Astrocyte of the hippocampus (primary cell): ENCODE data around the gene RASGRP2.

Source experiments
- DNase-seq: peaks from one replicate; pipeline ENCODE4 v3.0.0; 2011; ENCODE audit warnings: low read depth, low spot score

The RASGRP2 gene

GRCh38 chr11:64771861-64772260, 27.9 kb upstream of the RASGRP2 start:
- DNase-seq = no peak

- DNase-seq = no peak
These were observed 26.2 kb upstream of the RASGRP2 start for GRCh38 chr11:64770120-64770519.

DNA sequence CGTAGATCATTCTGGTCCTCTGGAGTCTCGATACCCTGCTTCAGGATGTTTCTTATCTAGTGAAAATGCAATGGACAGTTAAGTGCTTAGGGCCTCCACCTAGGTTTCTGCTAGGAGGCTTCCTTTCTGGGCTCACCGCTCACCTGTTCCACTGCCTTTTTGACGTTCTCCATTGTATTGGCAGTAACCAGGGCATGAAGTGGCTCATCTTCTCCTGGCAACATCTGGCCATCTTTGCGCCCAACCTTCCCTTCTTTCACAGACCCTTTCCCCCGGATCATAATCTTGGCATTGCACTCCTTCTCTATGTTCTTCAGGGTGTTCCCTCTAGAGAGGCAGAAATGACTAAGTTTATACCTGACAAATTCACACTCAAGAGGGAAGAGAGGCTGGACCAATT, 25.3 kb upstream of the RASGRP2 start:
- no peak for DNase-seq

DNA sequence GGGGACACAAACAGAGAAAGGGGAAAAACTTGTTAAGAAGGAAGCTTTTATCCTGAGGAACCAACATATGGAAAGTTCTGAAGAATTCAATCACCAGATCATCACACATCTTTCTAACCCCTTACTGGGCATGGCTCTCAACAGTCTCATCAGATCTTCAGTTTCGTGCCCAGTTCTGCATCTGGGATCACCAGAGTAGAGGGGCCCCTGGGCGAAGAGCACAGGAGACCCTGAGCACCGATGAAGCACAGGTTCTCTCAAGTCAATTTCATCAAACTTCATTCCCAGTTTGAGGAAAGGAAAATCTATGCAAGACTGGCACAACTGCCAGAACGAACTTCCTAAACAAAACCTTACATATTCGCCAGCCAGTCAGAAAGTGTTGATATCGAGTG, 24.4 kb upstream of the RASGRP2 start:
- no peak for DNase-seq

- DNase-seq = peak; percentile 79
These were observed 23.7 kb upstream of the RASGRP2 start for GRCh38 chr11:64767344-64768299.

DNA sequence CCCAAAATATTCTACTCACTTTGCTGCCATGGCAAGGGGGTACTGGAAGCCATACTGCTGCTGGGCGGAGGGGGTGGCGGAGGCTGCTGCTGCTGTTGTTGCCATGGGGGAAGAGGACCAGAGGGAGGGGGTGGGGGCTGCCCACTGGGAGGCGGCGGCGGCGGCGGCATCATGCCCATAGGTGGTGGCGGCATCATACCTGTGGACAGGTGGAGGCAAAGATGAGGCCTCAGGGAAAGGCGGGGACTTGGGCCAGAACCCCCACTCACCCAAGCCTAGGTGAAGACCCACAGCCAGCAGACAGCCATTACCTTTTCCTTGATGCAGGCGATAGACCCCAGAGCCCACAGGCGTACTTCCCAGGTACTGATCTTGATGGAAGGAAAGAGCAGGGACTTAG, 22.9 kb upstream of the RASGRP2 start:
- DNase-seq = no peak

- DNase-seq = no peak
These were observed 22.1 kb upstream of the RASGRP2 start for GRCh38 chr11:64765851-64766665.

- no peak for DNase-seq
These were observed 21.4 kb upstream of the RASGRP2 start for GRCh38 chr11:64765291-64765850.

DNA sequence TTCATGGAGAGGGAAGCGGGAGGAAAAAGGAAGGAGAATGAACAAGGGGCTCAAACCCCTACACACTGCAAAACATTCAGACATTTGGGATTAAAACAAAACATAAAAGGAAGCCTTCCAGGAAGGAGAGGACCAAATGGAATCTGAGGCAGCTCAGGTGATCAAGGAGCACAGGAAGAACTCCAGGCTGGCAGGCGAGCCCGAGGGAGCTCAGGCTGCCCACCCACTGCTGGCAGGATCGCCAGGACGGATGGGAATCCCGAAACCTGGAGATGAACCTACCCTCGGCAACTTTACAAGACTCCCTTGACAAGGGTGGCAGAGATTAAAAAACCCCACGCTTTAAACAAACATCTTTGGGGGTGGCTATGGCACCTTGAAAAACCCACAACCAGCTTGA, 20.8 kb upstream of the RASGRP2 start:
- no peak for DNase-seq

DNA sequence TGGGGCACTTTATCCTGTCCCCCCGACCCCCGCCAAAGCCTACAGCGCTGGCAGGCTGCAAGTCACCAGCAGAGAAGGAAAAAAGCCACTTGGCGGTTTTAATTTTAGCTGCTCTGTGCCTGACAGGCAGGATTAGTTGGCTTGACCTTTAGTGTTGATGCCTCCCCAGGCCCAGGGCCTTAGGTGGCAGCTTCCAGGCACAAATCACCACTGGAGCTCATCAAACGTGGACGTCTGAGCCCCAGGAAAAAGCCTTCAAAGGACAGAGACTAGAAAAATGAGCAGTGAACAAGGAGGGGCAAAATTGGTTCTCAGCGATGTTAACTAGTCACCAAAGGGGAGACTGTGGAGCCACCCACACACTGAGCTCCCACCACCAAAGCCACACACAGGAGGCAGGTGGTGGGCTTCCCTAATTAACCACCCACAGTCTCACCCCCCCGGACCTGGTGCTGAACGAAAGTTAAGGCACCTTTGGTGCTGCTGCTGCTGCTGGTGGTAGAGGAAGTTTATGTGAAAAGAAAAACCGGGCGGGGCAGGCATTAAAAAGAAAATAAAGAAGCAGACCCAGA, 20.2 kb upstream of the RASGRP2 start:
- no peak for DNase-seq

GRCh38 chr11:64763526-64764039, 19.6 kb upstream of the RASGRP2 start:
- DNase-seq = no peak

- peak; percentile 84 for DNase-seq
These were observed 19.0 kb upstream of the RASGRP2 start for GRCh38 chr11:64762674-64763525.

DNA sequence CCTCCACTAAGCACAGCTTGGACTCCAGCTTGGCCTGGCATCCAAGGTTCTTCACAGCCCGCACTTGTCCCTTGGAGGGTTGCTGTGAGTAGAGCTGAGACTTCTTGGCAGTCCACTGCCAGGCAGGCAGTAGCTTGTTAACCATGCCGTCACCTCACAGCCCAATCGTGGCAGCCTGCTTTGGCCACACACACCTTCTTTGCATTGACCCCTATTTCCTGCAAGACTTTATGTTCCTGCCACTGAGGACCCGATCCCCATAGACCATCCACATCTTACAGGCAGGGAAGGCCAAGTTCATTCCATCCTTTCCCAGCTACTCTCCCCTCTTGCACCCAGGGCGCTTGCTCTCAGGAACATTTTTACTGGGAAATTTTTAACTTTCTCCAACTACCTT, 18.3 kb upstream of the RASGRP2 start:
- no peak for DNase-seq

- no peak for DNase-seq
These were observed 16.9 kb upstream of the RASGRP2 start for GRCh38 chr11:64760759-64761420.

DNA sequence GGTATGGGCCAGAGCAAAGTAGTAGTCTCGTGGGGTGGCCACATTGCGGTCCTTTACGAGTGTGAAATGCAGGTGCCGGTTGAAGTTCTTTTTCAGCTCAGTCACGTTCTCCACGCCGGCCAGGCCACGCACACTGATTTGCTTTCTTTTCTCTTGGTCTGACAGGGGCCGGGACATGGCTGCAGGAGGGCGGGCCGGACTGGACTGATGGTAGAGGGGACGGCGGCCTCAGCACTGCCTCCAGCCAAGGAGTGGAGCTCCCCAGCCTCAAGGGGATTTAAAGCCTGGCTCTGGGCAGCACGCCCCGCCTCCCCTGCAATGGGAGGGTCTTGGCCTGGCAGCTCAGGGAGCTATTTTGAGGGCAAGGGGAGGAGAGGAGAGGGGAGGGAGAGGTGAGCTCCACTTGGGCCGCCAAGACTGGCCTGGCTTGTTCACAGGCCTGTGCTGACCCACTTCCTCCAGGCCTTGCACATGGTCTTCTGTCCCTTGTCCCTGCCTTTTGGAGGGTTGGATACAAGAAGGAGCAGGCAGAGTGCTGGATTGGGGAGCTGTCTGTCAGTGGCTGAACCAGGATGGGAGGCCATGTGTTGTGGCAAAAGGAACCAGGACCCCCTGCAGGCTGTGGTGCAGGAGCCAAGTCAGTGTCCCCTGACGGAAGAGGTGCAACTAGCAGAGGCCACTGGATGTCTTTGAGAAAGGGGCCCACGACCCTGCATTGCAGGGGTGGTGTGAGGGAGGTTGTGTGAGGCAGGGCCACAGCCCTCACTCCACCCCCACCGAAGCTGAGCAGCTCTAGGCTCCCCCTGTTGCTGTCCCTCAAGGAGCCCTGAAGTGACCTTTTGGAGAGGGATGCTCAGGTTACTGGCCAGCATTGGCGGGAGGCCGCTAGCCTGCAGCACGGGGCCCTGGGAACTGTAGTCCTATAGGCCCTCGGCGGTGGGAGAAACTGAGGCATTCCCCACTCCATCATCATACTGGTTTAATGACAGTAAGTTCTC, 16.1 kb upstream of the RASGRP2 start, which contains the start of gene PYGM:
TSS of gene PYGM (minus strand) at position 253 of the 998 bp plus-strand sequence. CDS start at position 177, 76 bp downstream.
- DNase-seq = peak; percentile 68

DNA sequence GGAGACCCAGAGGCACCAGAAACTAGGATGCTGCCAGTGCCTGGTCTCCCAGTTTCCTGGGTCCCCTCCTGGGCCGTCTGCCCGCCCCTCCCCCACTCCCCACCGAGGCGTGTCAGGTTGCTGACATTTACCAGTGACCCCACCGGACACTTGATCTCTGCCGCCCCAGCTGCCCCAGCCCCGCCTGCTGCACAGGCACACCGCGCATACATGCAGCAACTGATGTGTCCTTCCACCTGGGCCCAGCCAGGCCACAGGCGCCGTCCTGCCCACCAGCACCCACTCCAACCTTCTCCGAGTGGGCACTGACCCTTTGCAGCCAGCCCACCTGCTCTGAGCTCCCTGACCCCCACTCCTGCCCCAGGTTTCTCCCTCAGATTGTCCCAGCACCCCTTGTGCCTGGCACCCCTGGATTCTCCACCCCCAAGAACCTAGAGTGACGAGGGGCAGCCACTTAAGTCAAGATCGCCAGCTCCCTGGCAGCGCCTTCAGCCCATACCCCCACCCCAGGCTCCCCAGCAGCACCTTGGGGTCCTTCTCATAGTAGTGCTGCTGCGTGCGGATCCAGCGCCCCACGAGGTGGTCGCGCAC, 15.3 kb upstream of the RASGRP2 start:
- no peak for DNase-seq

- DNase-seq = no peak
These were observed 14.6 kb upstream of the RASGRP2 start for GRCh38 chr11:64758330-64759079.
